Stimulated activated CD4-positive, alpha-beta T cell treated with anti-CD3 and anti-CD28 coated beads, Interleukin-2, amount 100 ng/mL, for 48 hours (primary cell): ENCODE data around the gene SUPT3H.
A peak's percentile ranks its signal among the peaks of the same experiment; 100 is the strongest.

Experiments used
- DNase-seq, 2 donors: peaks; one replicate each; pipeline ENCODE4 v3.0.0-alpha.2; 2020

SUPT3H gene

DNA sequence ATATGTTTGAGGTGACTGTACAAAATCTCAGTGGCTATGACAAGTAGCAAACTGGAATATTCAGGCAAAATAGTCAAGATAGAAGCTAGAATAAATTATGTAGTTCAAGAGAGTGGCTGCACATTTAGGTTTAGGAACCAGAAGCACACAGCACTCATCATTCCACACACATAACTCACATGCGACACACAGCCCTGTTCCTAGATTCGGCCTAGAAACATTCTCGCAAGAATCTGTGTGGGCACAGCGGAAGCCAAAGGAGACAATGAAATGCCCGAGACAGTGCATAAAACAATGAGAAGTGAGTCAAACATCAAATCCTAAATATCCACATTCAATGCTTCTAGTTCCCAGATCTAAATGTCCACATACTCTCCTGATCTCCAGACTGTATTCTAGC lies 9.5 kb upstream of the SUPT3H start:
- DNase-seq, result no peak

DNA sequence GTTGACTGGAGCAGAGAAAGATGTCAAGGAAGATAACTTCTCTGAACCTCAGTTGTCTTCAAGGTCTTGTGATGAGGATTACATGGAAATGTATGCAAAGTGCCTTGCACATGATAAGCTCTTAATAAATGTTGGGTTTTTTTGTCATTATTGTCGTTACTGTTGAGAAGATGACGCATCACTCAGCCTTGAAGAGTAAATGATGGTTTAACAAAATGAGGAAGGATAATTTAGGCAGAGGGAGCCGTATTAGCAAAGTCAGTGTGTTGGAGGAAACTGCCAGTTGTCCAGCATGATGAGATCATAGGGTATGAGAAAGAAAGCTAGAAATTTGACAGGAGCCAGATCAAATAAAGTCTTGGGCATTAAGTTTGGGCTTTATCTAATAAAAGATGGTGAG lies 8.8 kb upstream of the SUPT3H start:
- DNase-seq, result no peak

DNA sequence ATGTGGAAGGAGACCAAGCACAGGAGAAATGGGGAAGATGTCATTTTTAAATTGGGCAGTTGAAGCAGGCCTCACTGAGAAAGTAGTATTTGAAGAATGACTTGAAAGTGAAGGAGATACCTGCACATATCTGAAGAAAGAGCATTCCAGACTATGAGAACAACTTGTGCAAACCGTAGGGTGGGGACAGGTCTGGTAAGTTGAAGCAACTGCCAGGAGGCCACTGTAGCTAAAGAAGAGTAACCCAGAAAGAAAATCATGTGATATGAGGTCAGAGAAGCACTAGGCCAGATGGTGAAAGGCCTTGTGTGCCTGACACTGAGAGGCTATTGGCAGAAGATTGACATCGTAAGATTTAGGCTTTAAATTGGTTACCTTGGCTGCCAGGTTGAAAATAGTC lies 4.7 kb upstream of the SUPT3H start:
- no peak for DNase-seq

DNA sequence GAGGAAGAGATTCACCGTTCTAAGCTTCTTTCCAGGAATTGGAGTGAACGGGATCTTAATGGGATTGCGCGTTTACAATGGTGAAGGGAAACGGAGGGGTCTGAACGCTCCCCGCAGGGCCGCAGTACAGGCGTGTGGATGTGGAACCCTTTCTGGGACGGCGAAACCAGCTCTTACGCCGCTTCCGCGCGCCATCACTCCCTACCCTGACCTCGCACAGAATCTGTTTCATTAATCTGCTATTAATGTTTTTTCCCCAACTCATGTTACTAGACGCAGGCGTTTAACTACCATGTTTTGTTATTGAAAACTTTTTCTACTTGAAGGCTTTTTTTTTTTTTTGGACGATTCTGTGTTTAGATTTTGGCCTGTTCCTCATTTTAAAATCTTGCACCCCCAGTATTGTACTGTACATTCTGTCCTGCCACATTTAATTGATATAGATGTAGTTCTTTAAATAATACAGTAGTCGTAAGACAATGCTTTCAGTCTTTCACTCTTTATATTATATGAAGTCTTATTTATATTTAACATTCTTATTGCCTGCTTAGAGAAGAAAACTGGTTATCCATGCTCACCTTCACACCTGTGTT lies 696 bp upstream of the SUPT3H start:
- no peak for DNase-seq

DNA sequence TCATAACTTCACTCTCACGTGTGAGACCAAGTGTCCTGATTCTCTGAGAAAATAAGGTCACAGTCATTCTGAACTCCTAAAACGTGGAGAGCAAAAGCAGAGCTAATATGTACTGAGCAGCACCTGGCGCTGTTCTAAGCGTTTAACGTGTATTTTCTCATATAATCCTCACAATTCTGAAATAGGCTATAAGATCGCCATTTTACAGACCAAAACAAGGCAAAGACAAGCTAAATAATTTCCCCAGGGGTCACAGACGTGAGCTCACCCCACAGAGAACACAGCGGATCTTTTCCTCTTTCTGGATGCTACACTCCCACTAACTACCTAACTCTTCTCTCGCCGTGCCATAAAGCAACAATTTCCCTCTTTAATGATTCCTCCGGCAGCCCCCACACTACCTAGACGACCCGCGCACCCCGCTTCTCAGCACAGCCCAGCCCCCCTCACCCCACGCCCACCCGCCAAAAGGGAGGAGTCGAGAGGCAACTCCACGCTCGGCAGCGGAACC lies 636 bp downstream of the SUPT3H start:
- DNase-seq, result peak in 1 of 2 donors; percentile 1

DNA sequence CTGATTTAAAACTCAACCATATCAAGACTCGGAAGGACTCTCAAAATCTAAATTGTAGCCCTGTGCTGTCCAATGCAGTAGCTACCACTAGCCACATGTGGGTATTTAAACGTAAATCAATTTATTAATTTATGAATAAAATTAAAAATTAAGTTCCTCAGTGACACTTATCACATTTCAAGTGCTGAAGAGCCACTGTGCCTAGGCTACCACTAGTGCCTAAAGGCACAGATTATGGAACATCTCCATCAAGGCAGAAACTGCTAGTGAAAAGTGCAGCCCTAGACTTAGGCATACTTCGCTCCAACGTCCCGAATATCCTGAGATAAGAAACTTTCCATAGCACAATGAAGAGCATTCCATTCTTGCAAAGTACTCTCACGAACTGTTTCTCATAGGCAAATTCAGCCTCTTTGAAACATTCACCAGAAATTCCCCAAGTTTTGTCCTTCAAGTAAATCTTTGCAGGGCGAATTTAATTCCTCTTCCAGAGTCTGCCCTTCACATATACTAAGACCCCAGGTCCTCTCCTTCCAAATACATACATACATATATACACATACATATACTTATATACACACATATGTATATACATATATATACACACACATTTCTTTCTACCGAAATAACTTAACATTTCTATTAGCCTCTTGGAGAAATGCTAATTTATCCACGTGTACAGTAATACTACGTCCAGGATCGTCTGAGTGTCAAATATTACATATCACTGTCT lies 1.3 kb downstream of the SUPT3H start:
- no peak for DNase-seq

DNA sequence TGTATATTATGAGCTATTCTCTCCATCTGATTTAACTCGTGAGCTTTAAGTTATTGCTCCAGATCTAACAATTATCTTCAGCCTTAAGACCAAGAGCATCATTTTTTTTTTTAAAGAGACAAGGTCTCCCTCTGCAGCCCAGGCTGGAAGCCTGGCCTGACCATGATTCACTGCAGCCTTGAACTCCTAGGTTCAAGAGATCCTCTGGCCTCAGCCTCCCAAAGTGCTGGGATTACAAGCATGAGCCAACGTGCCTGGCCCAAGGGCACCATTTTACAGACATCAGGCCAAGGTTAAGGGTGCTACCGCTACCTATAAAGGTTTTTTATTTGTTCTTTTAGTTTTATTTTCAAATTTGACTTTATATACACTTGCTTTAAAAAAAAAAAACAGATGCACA lies 2.3 kb downstream of the SUPT3H start:
- DNase-seq, result no peak

DNA sequence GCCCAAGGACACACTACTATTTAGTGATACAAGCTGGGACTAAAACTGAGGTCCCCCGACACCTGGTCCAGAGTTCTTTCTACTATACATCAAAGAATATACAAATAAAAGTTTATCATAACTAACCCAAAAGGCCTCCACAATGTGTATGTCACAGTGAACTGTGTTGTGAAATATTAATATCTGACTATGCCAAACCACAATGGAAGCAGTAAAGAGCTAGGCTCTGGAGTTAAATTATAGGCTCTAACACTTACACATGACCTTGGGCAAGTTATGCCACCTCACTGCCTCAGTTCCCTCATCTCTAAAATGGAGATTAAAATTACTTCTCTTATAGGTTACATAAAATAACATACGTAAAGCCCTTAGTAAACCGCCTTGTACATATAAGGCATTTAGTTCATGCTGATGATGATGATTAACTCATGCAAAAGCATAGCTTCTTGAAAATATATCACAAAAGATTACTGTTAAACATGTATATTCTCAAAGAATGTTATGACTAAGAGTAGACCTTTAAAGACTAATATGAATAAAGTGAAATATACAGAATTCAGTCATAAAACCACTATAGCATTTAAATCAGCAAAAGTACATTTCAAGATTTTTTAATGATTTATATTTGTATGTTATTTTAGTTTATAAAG lies 5.7 kb downstream of the SUPT3H start:
- DNase-seq, result no peak

DNA sequence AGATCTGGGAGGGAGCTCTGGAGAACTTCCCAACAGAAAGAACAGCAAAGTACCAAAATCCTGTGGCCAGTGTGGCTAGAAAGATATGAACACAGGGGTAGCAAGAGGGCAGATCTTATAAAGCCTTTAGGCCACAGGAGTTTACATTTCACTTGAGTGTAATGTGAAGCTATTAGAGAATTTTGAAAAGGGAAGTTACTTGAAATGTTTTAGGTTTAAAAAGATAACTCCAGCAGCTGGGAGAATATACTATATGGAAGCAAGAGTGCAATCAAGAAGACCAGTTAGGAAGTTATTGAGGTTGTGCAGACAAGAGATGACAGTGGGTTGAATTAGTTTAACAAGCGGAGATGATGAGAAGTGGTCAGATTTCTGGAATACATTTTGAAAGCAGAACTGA lies 7.9 kb downstream of the SUPT3H start:
- no peak for DNase-seq

DNA sequence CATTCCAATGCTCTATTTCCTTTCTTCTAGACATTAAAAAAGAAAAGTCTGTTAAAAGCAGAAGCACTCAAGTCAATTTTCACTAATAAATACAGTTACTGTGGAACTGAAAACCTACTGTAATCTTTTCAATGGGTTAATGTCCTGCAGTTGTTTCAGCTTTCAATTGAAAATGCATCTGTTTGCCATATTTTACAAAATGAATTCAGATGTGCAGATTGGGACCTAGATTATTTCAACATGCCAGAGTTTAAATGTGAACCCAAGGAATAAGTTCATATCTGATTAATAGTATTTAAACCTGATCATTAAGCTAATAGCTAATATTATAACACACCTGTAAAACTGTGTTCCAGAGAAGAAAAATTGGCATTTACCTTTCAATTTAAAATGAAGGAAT lies 9.7 kb downstream of the SUPT3H start:
- DNase-seq, result no peak

DNA sequence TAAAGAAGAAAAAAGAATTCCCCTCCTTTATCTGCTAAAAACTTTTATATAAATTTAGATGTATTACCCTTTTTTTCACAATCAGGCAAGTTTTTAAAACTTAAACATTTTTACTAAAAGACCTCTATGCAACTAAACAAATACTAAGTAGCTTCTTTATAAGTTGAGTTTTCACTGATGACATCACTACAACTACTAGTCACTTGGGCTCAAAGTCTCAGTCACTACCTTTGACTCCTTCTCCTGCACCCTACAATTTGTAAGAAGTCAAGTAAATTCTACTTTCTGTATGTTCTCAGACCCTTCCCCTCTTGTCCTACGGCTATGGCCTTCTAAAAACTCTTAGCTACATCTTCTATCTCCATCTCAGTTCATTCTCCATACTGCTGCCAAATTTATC lies 11.2 kb downstream of the SUPT3H start:
- no peak for DNase-seq

DNA sequence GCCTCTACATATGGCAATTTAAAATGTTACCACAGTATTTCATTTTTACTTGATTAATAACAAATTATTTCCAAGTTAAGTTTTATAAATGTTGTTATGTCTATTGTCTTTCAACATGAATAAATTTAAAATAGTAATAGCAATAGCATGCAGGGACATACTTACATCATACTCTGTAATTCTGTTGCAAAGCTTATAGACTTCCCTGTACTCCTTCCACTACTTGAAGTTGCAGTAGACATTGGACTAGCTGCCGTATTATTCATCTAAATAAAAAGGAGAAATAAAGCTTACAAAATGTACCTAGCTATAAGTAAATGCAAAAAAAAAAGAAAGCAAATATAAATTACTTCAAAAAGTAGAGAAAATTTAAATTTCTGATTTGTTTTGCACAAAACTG lies 12.7 kb downstream of the SUPT3H start:
- no peak for DNase-seq

DNA sequence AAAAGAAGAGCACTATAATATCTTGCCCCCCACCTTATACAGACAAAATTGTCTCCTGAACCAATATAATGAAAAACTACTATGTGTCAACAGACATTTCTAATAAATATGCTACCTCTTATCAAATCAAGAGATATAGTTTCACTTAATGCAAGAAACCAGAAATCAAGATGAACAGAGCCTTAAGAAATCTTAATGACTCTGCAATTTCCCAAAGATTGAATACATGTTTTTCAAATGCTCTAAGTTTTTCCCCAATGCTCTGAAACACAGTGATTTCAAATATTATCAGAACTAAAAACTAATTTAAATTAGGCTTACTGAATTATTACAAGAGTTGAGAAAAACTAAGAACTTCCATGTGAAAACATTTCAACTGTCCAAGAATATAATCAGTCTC lies 13.3 kb downstream of the SUPT3H start:
- DNase-seq, result no peak

DNA sequence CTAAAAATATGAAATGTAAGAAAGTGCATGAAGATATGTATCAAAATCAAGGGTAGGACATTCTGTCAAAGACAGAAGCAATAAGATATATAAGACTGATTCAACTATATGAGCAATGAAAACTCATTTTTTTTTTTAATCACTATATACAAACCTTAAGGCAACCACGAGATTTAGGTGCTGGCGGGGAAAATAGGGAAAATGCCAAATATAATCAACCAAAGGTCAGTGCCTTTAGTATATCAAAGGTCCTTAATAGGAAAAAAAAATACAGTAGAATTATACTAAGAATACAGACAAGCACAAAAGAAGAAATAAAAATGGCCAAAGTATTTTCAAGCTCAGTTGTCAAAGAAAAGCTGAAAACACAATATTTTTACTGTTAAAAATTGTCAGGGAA lies 24.1 kb downstream of the SUPT3H start:
- DNase-seq, result no peak

DNA sequence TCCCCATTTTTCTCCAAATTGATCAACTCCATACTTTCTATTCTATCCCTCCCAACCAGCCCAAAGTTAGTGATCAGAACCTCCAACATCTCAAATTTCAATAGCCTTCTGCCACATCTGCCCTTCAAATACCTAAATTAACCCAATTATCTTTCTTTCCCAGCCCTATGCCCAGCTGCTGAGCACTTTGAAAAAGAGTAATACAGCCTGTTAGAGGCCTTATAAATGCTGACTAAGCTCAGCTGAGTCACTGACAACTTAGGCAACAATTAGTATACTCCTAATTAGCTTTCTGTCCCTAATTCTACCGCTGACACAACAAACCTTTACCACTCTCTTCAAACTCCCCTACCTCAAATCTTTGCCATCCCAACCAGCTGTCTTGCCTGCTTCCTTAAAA lies 26.1 kb downstream of the SUPT3H start:
- no peak for DNase-seq

DNA sequence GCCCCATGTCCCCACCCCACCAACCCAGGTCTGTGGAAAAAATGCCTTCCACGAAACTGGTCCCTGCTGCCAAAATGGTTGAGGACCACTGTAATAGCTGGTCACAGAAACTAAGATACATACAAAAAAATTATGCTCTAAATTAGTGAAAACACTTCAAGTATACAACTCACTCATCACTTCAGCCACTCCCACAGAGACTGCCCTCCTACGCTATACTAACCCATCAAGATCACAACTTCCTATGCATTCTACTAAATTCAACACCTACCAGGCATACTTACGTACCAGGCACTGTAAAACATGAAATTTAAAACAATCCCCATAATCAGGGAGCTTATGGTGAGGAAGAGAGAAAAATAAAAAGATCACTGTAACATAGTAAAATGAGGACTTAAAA lies 26.7 kb downstream of the SUPT3H start:
- no peak for DNase-seq

DNA sequence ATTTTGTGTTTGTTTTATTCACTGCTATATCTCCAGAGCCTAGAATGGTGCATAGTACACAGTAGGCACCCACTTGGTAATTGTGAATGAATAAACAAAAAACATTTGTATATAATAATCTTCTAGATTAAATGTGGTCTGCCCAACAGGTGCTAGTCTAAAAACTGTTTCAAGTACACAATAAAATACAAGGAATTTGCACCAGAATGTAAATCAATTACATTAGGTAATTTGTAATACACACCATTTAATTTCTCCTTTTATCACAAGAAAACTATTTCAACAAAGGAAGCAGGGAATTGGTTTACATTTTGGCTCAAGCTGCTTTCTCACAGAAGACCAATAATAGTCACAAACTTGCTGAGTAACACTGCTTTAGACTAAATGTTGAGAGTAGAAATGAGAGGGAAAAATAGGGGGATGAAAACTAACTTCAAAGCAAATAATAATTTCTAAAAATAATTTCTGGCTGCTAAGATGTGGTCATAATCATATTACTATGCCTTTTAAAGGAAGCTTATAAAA lies 27.5 kb downstream of the SUPT3H start:
- no peak for DNase-seq

DNA sequence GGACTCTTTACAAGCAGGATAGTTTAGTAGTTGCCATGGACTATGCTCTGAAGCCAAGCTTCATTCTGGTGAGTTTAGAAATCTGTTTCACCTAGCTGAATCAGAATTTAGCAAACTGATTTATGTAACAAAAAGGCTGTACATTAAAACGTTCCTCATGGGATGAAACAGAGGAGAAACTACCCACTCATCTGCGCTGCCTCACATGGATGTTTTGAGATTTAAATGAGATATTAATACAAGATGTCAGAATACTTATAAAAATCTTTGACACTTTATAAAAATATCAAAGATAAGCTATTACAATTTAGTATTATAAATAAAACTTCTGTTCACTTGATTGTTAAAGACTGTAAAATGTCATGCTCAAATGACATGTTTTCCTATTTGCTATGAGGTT lies 32.8 kb downstream of the SUPT3H start:
- no peak for DNase-seq

DNA sequence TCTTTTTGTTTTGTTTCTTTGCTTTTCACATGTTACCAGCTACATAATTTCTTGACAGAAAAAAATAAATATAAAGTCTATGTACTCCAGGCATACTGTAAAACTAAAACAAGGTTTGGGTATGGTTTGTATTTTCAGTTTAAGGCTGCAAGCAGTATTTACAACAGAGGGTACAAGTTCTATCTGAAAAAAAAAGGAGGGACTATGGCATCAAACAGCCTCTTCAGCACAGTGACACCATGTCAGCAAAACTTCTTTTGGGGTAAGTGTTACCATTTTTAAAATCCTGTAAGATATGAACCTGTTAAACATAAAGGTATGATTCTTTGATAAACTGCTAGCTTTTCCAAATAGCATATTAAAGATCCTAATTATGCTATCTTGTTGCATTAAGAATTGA lies 49.2 kb downstream of the SUPT3H start:
- no peak for DNase-seq

DNA sequence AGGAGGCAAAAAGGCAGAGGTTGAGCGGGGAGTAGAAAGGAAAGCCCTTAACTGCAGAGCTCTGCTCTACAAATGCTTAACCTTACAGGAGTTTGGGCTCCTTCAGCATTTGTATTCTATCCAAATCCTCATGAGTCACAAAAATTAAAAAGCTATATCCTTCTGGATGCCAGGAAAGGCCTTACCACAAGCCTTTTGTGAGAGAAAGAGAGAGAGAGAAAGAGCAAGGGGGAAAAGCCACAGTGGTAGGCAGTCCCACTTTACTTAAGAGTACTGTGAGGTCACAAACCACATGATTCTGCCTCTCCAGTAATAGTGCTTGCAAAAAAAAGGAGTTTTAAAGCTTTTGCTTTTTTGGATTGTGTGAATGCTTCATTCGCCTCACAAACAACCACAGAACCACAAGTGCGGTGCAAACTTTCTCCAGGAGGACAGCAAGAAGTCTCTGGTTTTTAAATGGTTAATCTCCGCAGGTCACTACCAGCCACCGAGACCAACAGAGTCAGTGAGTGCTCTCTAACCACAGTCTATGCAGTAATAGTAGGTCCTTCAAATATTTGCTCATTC lies 49.7 kb downstream of the SUPT3H start, which contains the start of gene RUNX2:
Gene RUNX2 (plus strand): TSS at position 375 of the 567 bp plus-strand sequence. CDS start 397 bp downstream, outside the sequence.
- no peak for DNase-seq

DNA sequence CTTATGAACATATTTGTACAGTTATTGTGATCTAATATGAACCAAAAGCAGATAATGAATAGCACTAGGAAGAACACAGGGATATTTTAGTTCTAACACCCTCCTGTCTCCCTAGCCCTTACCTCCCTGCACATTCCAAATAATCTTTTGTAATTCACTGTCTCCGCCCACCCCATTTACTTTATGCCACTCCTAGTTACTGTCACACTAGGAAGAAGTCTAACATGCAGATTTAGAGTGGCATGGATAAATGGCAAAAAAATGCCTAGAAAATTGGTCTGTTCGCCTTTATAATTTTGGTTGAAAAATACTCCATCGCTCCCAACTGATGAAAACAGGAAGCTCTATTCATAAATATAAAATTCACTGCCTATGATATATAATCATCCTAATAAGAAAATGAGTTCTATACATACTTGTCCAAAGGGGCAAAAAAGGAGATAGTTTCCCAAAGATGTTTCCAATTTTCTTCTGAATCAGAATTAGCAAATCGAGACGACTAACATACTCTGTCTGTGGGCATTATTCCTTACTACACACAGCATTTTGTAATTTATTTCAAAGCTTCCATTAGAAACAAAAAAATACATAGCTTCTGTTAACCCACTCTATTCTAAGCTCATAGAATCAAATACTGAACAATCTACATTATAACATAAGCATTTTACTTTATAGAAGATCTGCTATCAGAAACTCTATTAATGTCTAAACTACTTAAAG lies 50.9 kb downstream of the SUPT3H start:
- DNase-seq, result no peak

DNA sequence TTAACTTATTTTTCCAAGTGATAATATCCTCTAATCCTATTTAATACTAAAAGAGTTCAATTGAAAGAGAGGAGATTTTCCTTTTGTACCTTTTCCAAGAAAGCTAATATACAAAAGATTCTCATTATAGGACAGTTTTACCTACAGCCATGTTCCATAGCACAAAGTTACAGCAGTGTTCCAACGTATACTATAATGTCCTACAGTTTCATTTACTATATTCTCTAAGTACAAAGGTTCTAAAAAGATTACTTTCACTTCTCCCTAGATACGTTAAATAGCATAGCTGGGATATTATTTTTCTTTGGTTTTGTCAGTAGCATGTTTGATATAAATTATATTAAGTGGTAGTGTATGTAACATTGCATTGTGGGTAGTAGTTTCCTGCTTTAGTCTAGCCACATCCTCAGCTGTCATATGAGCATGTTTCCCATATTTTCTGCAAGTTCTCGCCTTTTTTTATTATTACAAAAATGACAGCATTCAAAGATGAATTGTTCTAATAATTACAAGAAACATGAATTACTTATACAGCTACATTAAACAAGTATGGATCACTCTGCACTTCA lies 54.0 kb downstream of the SUPT3H start:
- no peak for DNase-seq

DNA sequence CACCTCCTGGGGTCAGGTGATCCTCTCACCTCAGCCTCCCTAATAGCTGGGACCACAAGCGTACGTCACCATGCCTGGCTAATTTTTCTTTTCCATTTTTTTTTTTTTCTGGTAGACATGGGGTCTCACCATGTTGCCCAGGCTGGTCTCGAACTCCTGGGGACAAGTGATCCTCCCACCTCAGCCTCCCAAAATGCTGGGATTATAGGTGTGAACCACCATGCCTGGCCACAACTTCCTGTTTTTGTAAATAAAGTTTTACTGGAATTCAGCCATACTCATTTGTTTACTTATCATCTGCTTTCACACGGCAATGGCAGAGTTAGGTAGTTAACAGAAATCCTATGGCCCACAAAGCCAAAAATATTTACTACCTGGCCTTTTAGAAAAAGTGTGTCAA lies 57.4 kb downstream of the SUPT3H start:
- DNase-seq, result no peak
